LoVo (cell line): ENCODE measurements around the gene SPON1.
"Not testable (repeated sequence)": the region's sequence is repeated elsewhere in the genome, so short reads cannot be mapped to it uniquely, and the experiment has no call there.

Experiments used
- DNase-seq: peaks from one replicate; pipeline ENCODE4 v3.0.0-alpha.2; 2016; ENCODE audit warnings: low spot score

The SPON1 gene

GRCh38 chr11:13983081-13983751 lies 20.7 kb downstream of the SPON1 start:
- DNase-seq: no peak

- DNase-seq: no peak
These were observed 22.3 kb downstream of the SPON1 start for GRCh38 chr11:13984616-13985450.

GRCh38 chr11:13986695-13987094 lies 24.2 kb downstream of the SPON1 start:
- DNase-seq: not testable (repeated sequence)

- peak; percentile 83 for DNase-seq
These were observed 29.8 kb downstream of the SPON1 start for GRCh38 chr11:13992158-13992856.

- DNase-seq: no peak
These were observed 30.7 kb downstream of the SPON1 start for GRCh38 chr11:13993096-13993765.

- DNase-seq: no peak
These were observed 35.4 kb downstream of the SPON1 start for GRCh38 chr11:13997881-13998280.

- DNase-seq: no peak
These were observed 37.2 kb downstream of the SPON1 start for GRCh38 chr11:13999704-14000103.

- no peak for DNase-seq
These were observed 39.1 kb downstream of the SPON1 start for GRCh38 chr11:14001597-14001996.

- no peak for DNase-seq
These were observed 45.0 kb downstream of the SPON1 start for GRCh38 chr11:14007566-14007965.

GRCh38 chr11:14010665-14011064 lies 48.1 kb downstream of the SPON1 start:
- no peak for DNase-seq

GRCh38 chr11:14012846-14013245 lies 50.3 kb downstream of the SPON1 start:
- no peak for DNase-seq

GRCh38 chr11:14015711-14016110 lies 53.2 kb downstream of the SPON1 start:
- DNase-seq: peak; percentile 82

- DNase-seq: no peak
These were observed 55.9 kb downstream of the SPON1 start for GRCh38 chr11:14018441-14018840.

GRCh38 chr11:14021738-14022137 lies 59.2 kb downstream of the SPON1 start:
- DNase-seq: no peak

- peak; percentile 24 for DNase-seq
These were observed 59.7 kb downstream of the SPON1 start for GRCh38 chr11:14022251-14022650.

- no peak for DNase-seq
These were observed 60.3 kb downstream of the SPON1 start for GRCh38 chr11:14022821-14023220.

GRCh38 chr11:14026961-14027360 lies 64.4 kb downstream of the SPON1 start:
- no peak for DNase-seq

GRCh38 chr11:14027525-14027924 lies 65.0 kb downstream of the SPON1 start:
- DNase-seq: no peak

- no peak for DNase-seq
These were observed 66.9 kb downstream of the SPON1 start for GRCh38 chr11:14029440-14029839.

GRCh38 chr11:14029971-14030920 lies 67.7 kb downstream of the SPON1 start:
- no peak for DNase-seq

GRCh38 chr11:14035526-14035925 lies 73.0 kb downstream of the SPON1 start:
- not testable (repeated sequence) for DNase-seq
